HG02588 (cell line): ENCODE data around the gene GAS6.
"Not testable (repeated sequence)": the region's sequence is repeated elsewhere in the genome, so short reads cannot be mapped to it uniquely, and the experiment has no call there.

Source experiments
- ATAC-seq: cut with Tn5 transposase; IDR thresholded peaks from one replicate; pipeline ENCODE4 v1.9.1; 2021; ENCODE audit warnings: mild to moderate bottlenecking, moderate library complexity; ENCODE audit not compliant: unreplicated experiment

GAS6 gene

DNA sequence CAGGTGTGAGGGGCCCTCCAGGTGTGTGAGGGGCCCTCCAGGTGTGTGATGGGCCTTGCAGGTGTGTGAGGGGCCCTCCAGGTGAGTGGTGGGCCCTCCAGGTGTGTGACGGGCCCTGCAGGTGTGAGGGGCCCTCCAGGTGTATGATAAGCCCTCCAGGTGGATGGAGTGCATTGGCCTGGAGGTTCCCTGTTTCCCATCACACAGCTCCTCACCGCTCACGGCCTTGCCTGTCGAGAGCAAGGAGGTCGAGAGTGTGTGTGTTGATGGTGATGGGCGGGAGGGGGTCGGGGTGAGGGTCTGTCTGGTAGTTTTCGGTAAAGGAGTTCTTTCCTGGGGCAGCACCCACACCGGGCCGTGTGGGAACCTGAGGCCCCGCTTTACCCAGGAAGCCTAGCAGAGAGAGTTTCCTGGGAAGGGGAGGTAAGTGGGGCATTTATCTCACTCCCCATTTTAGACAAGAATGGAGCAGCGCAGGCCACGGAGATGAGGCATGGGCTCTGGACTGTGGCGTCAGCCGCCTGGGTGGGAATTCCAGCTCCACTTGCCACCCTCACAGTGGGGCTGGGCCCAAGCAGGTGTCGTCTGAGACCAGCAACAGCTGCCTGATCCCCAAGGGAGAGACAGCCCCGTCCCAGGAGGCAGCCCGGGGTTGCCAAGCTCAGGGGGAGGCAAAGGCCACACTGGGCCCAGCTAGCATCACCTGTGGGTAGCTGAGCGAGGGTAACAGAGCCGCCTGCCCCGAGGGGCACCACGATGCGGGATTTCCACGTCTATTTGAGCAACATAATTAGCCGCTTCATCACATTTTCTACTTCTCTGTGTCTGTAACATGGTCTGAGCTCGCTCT, 10.9 kb upstream of the GAS6 start:
- ATAC-seq: no peak

DNA sequence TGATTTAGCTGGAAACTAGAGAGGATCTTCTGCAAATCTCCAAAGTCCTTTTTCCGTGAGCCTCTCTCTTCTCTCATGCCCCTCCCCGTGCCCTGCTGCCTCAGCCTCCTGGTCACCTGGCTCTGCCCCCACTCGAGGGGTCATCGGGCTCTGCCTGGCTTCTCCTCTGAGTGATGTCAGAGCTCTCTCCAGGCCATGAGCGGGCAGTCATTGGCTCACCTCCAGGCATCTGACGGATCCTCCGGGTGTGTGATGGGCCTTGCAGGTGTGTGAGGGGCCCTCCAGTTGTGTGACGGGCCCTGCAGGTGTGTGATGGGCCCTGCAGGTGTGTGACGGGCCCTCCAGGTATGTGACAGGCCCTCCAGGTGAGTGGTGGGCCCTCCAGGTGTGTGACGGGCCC, 10.3 kb upstream of the GAS6 start:
- ATAC-seq: no peak

DNA sequence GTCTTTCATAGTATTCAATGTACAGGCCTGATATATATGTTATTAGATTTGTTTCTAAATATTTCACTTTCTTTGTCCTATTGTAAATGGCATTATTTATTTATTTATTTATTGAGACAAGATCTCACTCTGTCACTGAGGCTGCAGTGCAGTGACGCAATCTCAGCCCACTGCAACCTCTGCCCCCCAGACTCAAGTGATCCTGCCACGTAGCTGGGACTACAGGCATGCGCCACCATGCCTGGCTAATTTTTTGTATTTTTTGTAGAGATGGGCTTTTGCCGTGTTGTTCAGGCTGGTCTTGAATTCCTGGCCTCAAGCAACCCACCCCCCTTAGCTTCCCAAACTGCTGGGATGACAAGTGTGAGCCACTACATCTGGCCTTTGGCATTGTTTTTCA, 5.4 kb upstream of the GAS6 start:
- no peak for ATAC-seq

DNA sequence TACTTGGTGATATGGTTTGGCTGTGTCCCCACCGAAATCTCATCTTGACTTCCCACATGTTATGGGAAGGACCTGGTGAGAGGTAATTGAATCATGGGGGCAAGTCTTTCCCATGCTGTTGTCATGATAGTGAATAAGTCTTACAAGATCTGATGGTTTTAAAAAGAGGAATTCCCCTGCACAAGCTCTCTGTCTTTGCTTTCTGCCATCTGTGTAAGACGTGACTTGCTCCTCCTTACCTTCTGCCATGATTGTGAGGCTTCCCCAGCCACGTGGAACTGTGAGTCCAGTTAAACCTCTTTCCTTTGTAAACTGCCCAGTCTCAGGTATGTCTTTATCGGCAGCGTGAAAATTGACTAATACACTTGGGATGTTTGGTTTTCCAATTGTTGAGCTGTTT, 4.0 kb upstream of the GAS6 start:
- not testable (repeated sequence) for ATAC-seq

DNA sequence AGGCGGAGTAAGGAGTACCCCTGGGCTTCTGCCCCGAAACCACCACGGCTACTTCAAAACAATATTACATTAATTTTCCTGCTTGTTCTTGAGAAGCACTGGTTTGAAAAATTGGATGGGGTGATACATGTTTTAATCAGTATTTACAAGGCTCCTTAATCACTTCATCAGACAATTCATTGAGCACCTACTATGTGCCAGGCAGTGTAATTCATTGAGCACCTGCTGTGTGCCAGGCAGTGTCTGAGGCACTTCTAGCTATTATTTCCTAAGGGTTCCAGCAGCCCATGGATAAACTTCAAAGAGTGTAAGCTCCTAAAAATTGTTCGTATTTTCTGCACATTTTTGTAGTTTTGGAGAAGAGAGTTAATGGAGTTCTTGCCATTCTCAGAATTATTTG, 1.6 kb upstream of the GAS6 start:
- ATAC-seq: no peak

DNA sequence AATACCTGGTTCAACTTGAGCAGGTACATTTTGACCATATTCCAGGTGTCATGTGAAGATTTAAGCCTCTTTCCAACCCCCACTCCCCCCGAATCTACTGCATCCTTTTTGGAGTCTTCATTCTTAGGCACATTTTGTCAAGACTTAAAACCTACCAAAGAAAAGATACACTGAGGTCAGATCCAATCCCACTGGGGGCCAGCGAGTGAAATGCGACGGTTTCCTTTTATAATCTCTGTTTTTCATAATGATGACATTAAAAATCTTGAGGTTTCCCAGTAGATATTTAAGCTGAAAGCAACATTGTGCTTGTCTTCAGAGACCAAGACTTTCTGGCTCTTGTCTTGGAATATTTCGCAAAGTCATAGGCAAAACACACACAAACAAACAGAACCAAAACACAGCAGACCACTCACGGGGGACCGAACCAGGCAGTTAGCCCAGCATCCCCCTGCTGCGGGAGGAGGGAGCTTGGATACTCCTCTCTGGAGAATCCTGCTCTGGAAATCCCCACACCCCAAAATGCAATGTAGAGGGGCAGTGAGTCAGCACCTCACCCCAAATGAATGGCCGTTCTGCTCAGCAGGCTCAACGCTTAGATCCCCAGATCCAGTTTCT, 506 bp upstream of the GAS6 start:
- ATAC-seq: no peak

DNA sequence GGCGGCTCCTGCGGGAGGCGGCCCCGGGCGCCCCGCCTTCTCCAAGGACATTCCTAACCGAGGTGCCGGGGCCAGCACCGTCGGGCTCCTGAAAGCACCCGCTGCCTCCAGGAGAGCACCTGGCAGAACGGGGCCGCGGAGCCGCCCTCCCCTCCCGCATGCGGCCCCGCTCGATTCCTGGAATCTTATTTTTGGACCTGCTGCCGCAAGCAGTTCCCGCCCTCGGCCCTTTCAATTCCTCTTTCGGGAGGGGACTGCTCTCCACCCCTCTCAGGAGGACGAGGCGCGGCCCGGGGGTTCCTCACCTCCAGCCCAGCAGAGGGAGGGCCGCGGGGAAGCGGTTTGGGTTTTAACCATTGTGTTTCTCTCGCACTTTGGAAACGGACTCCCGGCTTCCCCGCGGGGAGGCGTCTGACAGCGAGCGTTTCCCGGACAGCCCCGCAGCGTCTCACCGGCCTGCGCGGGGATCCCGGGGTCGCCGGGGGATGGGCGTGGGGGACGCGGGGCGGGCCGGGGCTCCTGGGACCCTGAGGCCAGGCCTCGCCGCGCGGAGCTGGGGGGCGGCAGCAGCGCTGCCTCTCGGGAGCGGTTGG, 849 bp downstream of the GAS6 start:
- no peak for ATAC-seq

DNA sequence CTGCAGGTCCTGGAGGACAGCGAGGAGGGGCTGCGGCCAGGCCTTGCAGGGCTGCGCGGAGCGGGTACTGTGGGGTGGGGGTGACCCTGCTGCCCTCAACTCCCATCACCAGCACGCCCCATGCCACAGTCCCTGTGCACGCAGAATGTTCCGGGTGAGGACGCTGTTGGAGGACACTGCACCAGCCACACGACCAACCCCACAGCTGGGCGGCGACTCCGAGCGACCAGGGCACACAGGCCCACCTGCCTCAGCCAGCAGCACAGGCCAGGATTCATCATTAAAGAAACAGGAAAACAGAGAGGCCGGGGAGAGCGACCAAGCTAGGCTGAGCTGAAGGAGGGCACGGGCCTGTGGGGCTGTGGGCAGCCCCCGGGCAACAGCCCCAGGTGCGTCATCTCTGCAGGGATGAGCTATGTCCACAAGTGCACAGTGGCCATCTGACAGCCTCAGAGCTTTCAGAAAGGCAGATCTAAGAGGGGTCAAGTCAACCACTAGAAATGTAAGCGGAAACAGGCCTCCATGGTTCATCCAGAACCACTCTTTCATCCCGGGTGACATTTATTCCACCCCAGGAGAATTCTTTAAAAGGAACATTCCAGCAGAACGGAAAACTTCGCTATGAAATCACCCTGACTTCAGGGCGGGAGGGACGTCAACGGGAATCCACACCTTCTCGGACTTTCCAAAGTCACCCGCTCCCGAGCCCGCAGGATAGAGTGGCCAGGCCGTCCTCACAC, 1.5 kb downstream of the GAS6 start:
- ATAC-seq: no peak

DNA sequence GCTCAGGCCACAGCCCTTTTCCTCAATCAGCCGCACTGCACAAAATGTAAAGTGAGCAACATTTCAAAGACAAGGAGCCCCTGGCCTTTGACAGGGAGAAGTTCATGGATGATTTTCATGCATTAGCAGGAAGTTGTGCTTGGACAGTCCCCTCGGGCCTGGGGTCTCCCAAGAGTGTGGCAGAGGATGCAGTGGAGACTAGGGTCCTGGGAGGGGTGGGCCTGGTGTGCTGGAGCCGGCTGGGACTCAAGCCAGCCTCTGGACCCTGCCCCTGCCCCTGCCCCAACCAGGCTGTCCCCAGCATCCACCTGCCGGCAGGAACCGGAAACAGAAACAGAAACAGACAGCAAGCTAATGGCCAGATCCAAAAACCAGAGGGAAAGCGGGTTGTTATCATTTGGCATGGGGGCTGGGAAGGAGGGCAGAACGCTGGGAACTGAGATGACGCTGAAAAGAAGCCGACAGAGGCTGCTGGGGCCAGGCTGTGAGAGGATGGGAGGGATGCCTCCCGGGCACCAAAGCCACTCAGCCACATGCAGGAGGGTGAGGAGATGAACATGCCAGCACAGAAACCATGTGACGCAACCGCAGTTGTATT, 2.3 kb downstream of the GAS6 start:
- no peak for ATAC-seq

DNA sequence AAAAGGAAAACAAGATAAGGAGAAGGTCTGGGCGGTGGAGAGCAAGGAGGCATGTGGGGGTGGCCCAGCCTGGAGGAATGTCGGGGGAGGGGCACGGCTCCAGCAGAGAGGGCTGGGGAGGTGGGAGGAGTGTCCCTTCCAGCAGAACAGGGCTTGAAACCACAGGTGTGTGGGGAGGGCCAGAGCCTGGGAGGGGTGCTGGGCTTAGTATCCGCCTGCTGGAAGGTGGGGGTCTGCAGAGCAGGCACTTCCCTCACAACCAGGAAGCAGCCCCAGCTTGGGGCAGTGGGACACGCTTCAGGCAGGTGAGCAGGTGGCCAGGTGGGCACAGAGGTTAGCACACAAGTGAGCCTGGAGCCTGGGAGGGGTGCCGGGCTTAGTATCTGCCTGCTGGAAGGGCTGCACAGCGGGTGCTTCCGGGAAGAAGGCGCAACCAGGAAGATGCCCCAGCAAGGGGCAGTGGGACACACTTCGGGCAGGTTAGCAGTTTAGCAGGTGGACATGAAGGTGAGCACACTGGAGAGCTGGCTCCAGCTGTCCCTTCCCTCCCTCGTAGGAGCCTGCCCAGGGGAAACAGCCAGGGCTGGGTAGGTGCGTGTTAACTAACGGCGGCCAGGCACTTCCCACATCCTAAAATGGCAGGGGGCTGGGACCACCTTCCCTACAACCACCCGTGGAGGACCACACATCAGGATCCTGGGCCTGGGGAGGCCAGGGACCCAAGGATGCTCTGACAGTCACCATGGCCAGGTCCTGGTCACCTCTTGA, 3.0 kb downstream of the GAS6 start:
- no peak for ATAC-seq

DNA sequence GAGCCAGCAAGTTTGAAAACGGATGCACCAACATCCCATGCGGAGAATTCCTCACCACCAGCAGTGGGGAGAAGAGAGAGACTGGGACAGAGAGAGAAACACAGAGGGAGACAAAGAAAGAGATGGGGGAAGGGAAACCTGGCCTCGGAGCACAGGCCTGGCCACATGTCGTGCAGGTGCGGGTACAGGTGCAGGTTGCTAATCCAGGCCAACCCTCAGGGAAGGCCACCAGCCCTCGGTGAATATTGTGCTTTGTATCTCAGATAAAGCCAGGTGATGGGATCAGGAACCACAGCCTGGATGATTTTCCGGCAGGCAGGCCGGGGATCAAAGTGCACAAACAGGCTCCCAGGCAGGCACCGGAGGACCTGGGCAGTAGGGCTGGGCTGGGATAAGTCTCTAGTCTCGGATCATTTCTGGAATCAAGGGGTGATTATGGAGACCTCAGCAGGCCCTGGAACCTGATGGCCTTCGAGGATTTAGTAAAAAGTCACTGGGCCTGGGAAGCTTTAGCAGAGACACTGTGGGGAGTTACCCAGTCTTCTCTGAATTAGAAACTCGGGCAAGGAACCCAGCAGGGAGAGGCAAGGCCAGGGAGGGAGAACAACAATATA, 3.7 kb downstream of the GAS6 start:
- ATAC-seq: no peak

DNA sequence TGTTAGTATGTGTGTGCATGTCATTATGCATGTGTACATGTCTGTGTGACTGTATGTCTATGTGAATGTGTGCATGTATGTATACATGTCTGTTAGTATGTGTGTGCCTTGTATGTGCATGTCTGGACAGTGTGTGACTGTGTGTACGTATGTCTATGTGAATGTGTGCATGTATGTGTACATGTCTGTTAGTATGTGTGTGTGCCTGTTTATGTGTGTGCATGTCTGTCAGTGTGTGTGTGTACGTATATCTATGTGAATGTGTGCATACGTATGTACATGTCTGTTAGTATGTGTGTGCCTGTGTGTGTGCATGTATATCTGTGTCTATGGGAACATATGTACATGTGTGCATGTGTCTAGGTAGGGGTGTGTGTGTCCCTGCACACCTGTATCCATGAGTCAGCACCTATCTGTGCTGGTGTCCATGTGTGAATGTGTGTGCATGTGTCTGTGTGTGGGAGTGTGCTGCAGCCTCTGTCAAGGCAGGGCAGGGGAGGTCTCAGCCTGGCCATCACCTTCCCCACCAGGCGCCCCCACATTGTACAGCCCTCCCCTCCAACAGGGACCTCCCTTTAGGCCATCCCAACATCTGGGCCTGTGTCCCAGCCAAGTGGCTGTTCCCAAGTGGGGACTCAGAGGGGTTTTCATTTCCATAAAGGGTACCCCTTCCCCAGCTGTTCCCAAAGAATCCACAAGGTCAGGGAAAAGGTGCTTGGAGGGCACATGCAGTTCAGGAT, 4.4 kb downstream of the GAS6 start:
- ATAC-seq: no peak

DNA sequence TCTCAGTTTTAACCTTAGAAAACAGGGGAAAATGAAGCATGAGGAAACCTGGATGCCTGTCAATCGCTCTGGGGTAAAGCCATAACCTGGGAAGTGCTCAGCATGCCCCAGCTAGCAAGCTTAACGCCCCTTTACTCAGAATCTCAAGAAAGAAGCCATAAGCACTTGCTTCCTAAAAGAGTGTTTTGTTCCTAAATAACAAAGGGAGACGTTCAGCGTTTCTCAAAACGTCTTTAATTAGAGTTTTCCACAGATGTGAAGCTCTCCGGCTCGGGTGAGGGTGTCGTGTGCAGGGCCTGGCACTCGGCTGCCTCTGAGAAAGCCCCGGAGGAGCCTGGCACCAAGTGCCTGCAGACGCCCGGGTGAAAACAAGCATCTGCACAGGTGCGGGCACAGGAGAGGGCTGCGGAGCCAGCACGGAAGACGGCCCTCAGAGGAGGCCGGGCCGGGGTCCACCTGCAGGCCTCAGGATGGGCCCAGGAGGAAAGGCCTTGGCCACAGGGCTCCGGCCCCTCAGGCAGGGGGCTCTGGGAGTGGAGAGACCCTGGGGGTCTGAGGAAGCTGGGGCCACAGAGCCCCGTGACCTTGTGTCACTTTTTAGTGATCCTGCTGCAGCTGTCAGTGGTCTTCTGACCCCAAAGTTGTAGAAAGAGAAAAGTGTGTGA, 6.2 kb downstream of the GAS6 start:
- ATAC-seq: no peak

DNA sequence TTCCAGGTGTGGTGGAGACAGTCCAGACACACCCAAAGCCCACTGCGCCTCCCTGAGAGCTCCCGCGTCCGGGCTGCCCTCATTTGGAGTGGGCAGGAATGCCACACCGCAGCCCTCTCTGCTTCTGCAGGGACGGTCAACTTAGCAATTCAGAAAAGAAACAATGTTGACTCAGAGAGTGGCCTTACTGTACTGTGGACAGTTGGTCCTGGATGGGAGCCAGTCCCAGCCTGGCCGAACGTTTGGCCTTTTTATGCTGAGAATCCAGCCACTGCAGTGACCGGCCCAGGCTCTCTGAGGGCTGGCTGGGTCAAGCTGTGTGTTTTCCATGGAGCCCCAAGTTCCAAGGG, 7.2 kb downstream of the GAS6 start:
- ATAC-seq: no peak

DNA sequence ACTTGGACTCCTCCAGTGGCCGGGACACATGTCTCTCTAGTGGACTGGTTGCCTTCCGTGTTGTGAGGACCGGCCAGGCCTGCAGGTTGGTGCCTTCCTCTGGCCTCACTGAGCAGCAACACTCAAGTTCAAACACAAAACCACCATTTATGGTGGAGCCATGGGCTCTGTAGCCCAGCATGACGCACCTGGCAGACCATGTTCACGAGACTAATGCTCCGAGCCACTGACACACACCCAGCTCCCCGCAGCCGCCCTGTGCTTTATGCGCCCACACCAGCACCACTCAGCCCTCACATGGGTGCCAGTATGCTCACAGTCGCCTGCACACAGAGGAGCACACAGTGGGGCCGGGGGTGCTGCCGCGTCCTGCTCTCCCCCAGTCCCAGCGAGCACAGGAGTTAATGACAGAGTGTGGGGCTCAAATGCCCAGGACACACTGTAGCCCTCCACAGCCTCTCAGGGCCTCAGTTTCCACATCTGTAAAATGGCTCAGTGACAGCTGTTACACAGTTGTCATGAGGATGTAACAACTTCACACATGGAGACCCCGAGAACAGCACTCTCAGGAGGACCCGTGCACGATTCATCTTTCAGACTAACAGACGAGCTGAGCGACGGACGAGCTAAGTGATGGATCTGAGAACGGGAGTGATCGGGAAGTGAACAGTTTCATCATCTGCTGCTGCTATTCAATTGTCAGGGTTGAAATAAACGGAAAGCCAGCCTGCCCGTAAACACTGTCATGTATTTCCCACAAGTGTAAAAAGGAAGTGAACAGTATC, 7.8 kb downstream of the GAS6 start:
- no peak for ATAC-seq

DNA sequence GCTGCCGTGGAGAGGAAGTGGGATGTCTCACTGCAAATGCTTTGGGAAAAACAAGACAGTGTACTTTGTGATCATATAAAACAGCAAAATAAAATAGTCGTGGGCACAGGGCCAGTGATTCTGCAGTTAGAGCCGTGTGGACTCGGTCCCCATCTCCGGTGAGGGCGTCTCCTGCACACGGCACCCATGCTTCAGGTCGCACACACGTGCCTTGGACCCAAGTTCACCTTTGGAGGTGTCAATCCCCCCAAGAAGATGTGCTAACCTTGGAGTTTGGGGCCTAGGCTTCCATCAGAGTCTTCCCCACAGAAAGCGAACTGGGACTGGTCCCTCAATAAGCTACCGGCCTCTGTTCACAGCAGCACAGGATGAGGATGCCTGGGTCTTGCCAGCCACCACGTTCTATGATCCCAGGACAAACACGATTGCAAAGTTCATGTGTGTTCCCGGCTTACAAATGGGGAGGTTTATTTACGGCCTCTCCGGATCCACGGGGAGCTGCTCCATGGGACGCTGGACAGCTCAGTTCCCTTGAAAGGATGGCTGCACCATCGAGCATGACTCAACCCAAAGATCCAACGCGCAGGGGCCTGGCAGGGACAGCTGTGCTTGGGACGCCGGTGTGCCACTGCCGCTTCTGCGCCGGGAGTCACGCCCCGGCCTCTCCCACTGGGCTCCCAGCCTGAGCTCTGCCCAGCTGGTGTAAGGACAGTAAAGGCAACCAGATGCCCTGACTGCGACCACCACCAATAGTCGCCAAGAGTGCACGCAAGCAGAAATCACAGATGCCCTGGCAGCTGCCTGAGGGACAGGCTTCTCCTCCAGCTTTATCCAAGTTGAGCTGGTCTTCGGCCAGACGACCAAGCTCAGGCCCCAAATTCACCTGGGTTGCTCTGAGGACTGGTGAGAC, 8.6 kb downstream of the GAS6 start:
- no peak for ATAC-seq
